HCT116 (cell line): ENCODE results near the gene PRKCZ.

Experiments
- CEBPB ChIP-seq: IDR thresholded peaks from 2 replicates; pipeline ENCODE4 v1.6.1; 2012; ENCODE audit warnings: low read depth
- ELF1 ChIP-seq: IDR thresholded peaks from 2 replicates; pipeline ENCODE4 v1.6.1; 2012; ENCODE audit warnings: low read depth, borderline replicate concordance
- EZH2 ChIP-seq: fragments of 200-600 bp; sonication (generic); IDR thresholded peaks from 2 replicates; pipeline ENCODE4 v1.6.1; 2017; ENCODE audit warnings: antibody characterized with exemption, mixed run types
- EZH2phosphoT487 ChIP-seq: fragments of 200-600 bp; IDR thresholded peaks from 2 replicates; pipeline ENCODE4 v1.6.1; 2018; ENCODE audit warnings: antibody characterized with exemption, borderline replicate concordance
- POLR2A ChIP-seq: IDR thresholded peaks from 2 replicates; pipeline ENCODE4 v1.7.0; 2011; ENCODE audit warnings: borderline replicate concordance; ENCODE audit not compliant: insufficient read depth, insufficient read length; ENCODE audit errors: extremely low read depth
- SIN3A ChIP-seq: IDR thresholded peaks from 2 replicates; pipeline ENCODE4 v1.6.1; 2012; ENCODE audit warnings: low read depth
- TCF7L2 ChIP-seq: IDR thresholded peaks from 2 replicates; pipeline ENCODE4 v1.7.0; 2011; ENCODE audit warnings: borderline replicate concordance, inconsistent platforms; ENCODE audit not compliant: insufficient read depth, insufficient read length; ENCODE audit errors: extremely low read depth
- YY1 ChIP-seq: IDR thresholded peaks from 2 replicates; pipeline ENCODE4 v1.6.1; 2011; ENCODE audit warnings: low read length, low read depth, moderate library complexity, mild to moderate bottlenecking; ENCODE audit not compliant: insufficient replicate concordance; ENCODE audit errors: extremely low read depth
- ZNF274 ChIP-seq: fragments of 200-500 bp; sonication (Bioruptor generic); IDR thresholded peaks from 2 replicates; pipeline ENCODE4 v1.6.1; 2014; ENCODE audit warnings: mild to moderate bottlenecking, low read depth, low read length, inconsistent platforms
- TF ChIP-seq, protein P1 (sequence below), 3 experiments: fragments of 200-600 bp in 1 of 3; sonication (generic) in 1 of 3; IDR thresholded peaks in 2 of 3; conservative IDR thresholded peaks in 1 of 3; 2 replicates each; pipeline ENCODE4 v1.5.1; 2012 to 2017; ENCODE audit warnings: low read depth in 2 of 3, low read length in 2 of 3, antibody characterized with exemption in 1 of 3, borderline replicate concordance in 1 of 3, control low read depth in 1 of 3, mild to moderate bottlenecking in 1 of 3, mixed read lengths in 1 of 3, mixed run types in 1 of 3, moderate library complexity in 1 of 3; ENCODE audit not compliant: insufficient read depth in 1 of 3
- TF ChIP-seq, protein P2 (sequence below): IDR thresholded peaks from 2 replicates; pipeline ENCODE4 v1.6.1; 2012; ENCODE audit warnings: low read depth
- TF ChIP-seq, protein P3 (sequence below): IDR thresholded peaks from 2 replicates; pipeline ENCODE4 v1.6.1; 2012

DNA sequence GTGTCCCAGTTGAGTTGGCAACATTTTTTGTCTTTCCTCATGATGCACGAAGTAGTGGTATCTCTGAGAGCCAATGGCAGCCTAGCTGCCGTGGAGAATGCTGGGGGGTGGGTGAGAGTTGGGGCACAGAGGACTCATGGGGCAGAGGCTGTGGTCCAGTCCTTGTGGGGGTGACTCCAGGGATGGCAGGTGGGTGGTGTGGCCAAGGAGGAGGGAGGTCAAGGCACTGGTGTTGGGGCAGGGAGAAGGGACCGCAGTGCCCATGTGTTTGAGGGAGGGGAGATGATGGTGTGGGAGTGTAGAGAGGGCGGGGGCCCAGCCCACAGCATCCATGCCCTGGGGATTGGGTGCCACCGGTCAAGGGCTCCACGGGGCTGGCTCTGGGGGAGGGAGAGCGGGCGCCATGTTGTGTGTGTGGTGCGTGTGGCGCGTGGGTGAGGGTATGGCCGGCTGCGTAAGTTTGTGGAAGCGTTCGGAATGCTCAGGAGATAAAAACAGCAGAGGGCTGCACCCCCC, 63.5 kb downstream of the PRKCZ start:
- TF ChIP-seq, protein P1, sequence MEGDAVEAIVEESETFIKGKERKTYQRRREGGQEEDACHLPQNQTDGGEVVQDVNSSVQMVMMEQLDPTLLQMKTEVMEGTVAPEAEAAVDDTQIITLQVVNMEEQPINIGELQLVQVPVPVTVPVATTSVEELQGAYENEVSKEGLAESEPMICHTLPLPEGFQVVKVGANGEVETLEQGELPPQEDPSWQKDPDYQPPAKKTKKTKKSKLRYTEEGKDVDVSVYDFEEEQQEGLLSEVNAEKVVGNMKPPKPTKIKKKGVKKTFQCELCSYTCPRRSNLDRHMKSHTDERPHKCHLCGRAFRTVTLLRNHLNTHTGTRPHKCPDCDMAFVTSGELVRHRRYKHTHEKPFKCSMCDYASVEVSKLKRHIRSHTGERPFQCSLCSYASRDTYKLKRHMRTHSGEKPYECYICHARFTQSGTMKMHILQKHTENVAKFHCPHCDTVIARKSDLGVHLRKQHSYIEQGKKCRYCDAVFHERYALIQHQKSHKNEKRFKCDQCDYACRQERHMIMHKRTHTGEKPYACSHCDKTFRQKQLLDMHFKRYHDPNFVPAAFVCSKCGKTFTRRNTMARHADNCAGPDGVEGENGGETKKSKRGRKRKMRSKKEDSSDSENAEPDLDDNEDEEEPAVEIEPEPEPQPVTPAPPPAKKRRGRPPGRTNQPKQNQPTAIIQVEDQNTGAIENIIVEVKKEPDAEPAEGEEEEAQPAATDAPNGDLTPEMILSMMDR (IDR thresholded peaks at IDR 0.05 in 2 of 3, conservative IDR thresholded peaks at IDR 0.05 in 1 of 3; ENCODE audit: borderline replicate concordance in 1 of 3, insufficient read depth in 1 of 3, low read depth in 2 of 3, low read length in 2 of 3) = no peak
- TF ChIP-seq, protein P2, sequence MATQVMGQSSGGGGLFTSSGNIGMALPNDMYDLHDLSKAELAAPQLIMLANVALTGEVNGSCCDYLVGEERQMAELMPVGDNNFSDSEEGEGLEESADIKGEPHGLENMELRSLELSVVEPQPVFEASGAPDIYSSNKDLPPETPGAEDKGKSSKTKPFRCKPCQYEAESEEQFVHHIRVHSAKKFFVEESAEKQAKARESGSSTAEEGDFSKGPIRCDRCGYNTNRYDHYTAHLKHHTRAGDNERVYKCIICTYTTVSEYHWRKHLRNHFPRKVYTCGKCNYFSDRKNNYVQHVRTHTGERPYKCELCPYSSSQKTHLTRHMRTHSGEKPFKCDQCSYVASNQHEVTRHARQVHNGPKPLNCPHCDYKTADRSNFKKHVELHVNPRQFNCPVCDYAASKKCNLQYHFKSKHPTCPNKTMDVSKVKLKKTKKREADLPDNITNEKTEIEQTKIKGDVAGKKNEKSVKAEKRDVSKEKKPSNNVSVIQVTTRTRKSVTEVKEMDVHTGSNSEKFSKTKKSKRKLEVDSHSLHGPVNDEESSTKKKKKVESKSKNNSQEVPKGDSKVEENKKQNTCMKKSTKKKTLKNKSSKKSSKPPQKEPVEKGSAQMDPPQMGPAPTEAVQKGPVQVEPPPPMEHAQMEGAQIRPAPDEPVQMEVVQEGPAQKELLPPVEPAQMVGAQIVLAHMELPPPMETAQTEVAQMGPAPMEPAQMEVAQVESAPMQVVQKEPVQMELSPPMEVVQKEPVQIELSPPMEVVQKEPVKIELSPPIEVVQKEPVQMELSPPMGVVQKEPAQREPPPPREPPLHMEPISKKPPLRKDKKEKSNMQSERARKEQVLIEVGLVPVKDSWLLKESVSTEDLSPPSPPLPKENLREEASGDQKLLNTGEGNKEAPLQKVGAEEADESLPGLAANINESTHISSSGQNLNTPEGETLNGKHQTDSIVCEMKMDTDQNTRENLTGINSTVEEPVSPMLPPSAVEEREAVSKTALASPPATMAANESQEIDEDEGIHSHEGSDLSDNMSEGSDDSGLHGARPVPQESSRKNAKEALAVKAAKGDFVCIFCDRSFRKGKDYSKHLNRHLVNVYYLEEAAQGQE = no peak
- TF ChIP-seq CEBPB (no peak), TCF7L2 (no peak), ZNF274 (no peak), EZH2 (no peak), EZH2phosphoT487 (no peak), YY1 (no peak), SIN3A (no peak), POLR2A (no peak), ELF1 (no peak)
- TF ChIP-seq, protein P3, sequence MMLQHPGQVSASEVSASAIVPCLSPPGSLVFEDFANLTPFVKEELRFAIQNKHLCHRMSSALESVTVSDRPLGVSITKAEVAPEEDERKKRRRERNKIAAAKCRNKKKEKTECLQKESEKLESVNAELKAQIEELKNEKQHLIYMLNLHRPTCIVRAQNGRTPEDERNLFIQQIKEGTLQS = no peak
